ENCODE data around the gene UBAP2L.

GRCh38 chr1:154190550-154190949 lies 30.2 kb upstream of the UBAP2L start:
- no peak for TF ChIP-seq CTCF (IDR thresholded peaks at IDR 0.05; ENCODE audit: insufficient read depth, low read depth, low read length)
- no peak for TF ChIP-seq EZH2 (IDR thresholded peaks at IDR 0.05; ENCODE audit: insufficient read depth, low read length)
